H1 (cell line): ENCODE results near the gene CAPN9.
A peak's percentile ranks its signal among the peaks of the same experiment; 100 is the strongest.

Experiments
- ATF3 ChIP-seq: IDR thresholded peaks from 2 replicates; pipeline ENCODE4 v1.6.1; 2011; ENCODE audit warnings: low read depth, mild to moderate bottlenecking, low read length; ENCODE audit not compliant: insufficient read depth
- CBX5 ChIP-seq: fragments of 300-800, 300-1000 bp; sonication (generic); IDR thresholded peaks from 2 replicates; pipeline ENCODE4 v1.7.1; 2016; ENCODE audit warnings: antibody characterized with exemption, low read length, low read depth
- E2F6 ChIP-seq: IDR thresholded peaks from 2 replicates; pipeline ENCODE4 v1.6.1; 2012; ENCODE audit warnings: inconsistent platforms
- EGR1 ChIP-seq: IDR thresholded peaks from 2 replicates; pipeline ENCODE4 v1.6.1; 2011; ENCODE audit warnings: low read depth, low read length, borderline replicate concordance
- KDM5A ChIP-seq: fragments of 200-600 bp; IDR thresholded peaks from 2 replicates; pipeline ENCODE4 v1.7.1; 2012; ENCODE audit warnings: mild to moderate bottlenecking, low read length, inconsistent platforms, mixed read lengths
- NRF1 ChIP-seq: IDR thresholded peaks from 2 replicates; pipeline ENCODE4 v1.6.1; 2011; ENCODE audit warnings: mild to moderate bottlenecking, low read depth, low read length, improper control_type of control experiment
- POLR2A ChIP-seq, 2 experiments: IDR thresholded peaks; 1 replicate in 1 of 2; 2 replicates in 1 of 2; pipeline ENCODE4 v1.6.1; 2011; ENCODE audit warnings: low read depth in 2 of 2, low read length in 2 of 2, mild to moderate bottlenecking in 2 of 2; ENCODE audit errors: control extremely low read depth in 1 of 2
- RFX5 ChIP-seq: IDR thresholded peaks from 2 replicates; pipeline ENCODE4 v1.6.1; 2011; ENCODE audit warnings: low read depth, low read length, improper control_type of control experiment, borderline replicate concordance
- SP2 ChIP-seq: IDR thresholded peaks from 2 replicates; pipeline ENCODE4 v1.6.1; 2012; ENCODE audit warnings: mild to moderate bottlenecking, low read length, inconsistent platforms
- SRF ChIP-seq: IDR thresholded peaks from 2 replicates; pipeline ENCODE4 v1.6.1; 2011; ENCODE audit warnings: mild to moderate bottlenecking, low read depth, low read length, moderate library complexity
- TAF1 ChIP-seq: IDR thresholded peaks from 2 replicates; pipeline ENCODE4 v1.6.1; 2011; ENCODE audit warnings: mild to moderate bottlenecking, low read depth, low read length
- YY1 ChIP-seq: IDR thresholded peaks from 2 replicates; pipeline ENCODE4 v1.6.1; 2011; ENCODE audit warnings: low read depth, mild to moderate bottlenecking, low read length
- TF ChIP-seq, protein P1 (sequence below), 3 experiments: IDR thresholded peaks; 1 replicate in 2 of 3; 2 replicates in 1 of 3; pipeline versions ENCODE4 v1.5.1 to v1.6.1; 2011; ENCODE audit warnings: low read length in 3 of 3, mild to moderate bottlenecking in 3 of 3, inconsistent platforms in 2 of 3, low read depth in 1 of 3, moderate library complexity in 1 of 3; ENCODE audit not compliant: insufficient read depth in 1 of 3; ENCODE audit errors: control extremely low read depth in 1 of 3

DNA sequence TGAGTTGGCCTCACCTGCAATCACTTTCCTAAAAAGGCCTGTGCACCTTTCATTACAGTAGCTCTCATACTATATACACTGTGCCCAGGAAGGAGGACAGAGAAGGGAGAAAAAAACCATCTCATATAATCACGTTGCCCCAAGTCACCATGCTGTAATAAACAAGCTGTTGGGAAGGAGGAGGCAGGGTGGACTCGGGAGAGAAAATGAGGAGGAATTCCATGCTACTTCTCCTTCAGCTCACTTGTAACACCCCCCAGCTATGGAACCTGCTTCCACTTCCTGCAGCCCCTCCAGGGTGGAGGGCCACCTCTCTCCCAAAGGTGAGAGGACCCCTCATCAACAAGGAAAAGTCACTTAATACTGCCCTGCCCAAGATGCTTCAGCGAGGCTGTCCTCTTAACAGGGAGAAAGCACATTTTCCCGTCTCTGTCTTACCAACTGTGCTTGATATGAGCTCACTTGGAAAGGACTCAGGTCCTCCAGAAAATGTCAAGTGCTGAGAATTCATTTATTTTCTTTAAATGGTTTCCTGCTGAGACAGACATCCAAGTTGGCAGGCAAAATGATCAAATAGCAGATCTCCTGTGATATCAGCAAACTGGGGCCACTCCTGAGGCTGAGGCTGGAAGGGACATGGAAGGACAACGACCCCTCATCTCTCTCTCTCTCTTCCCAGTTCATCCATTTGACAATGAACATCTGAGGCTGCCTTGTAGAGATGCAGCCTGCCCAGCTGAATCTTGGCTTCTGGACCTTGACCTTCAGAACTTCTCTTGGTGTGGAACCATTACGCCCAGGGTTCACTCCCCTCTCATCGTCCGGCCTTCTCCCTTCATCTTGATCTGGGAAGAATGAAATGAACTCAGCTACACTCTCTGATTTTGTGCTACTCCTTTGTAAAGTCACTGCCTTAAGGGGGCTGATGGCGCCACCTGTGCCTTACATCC is 54.0 kb downstream of the CAPN9 start:
- no peak for TF ChIP-seq SRF
- TF ChIP-seq ATF3: no peak
- TF ChIP-seq, protein P1, sequence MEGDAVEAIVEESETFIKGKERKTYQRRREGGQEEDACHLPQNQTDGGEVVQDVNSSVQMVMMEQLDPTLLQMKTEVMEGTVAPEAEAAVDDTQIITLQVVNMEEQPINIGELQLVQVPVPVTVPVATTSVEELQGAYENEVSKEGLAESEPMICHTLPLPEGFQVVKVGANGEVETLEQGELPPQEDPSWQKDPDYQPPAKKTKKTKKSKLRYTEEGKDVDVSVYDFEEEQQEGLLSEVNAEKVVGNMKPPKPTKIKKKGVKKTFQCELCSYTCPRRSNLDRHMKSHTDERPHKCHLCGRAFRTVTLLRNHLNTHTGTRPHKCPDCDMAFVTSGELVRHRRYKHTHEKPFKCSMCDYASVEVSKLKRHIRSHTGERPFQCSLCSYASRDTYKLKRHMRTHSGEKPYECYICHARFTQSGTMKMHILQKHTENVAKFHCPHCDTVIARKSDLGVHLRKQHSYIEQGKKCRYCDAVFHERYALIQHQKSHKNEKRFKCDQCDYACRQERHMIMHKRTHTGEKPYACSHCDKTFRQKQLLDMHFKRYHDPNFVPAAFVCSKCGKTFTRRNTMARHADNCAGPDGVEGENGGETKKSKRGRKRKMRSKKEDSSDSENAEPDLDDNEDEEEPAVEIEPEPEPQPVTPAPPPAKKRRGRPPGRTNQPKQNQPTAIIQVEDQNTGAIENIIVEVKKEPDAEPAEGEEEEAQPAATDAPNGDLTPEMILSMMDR (IDR thresholded peaks at IDR 0.05; ENCODE audit: control extremely low read depth in 1 of 3, insufficient read depth in 1 of 3, low read depth in 1 of 3, low read length in 3 of 3): peak in 1 of 3 experiments; percentile 17; a peak in 1 of 4 replicates
- no peak for TF ChIP-seq POLR2A (IDR thresholded peaks at IDR 0.05; ENCODE audit: control extremely low read depth in 1 of 2, low read depth in 2 of 2, low read length in 2 of 2)
- TF ChIP-seq E2F6: no peak
- TF ChIP-seq NRF1: no peak
- TF ChIP-seq SP2: no peak
- TF ChIP-seq EGR1: no peak
- no peak for TF ChIP-seq TAF1
- TF ChIP-seq RFX5: no peak
- no peak for TF ChIP-seq KDM5A
- TF ChIP-seq CBX5: no peak
- TF ChIP-seq YY1: no peak
